H1 (cell line): ENCODE measurements around the gene COL4A2. TPM values are rescaled to one million over a fixed set of nuclear protein-coding genes. Genes with fewer than 3 reads are reported as not detected.

Source experiments
- CTCF ChIA-PET: fragments of 300-600 bp; sonication (Branson Sonifier 250); formaldehyde crosslinking; loops from one replicate; lab custom pipeline; 2021; ENCODE audit not compliant: partially characterized antibody; lab: Charles Lee
- POLR2A ChIA-PET: fragments of 300-600 bp; sonication (Branson Sonifier 250); formaldehyde crosslinking; loops from one replicate; lab custom pipeline; 2021; ENCODE audit warnings: inconsistent platforms; ENCODE audit not compliant: partially characterized antibody; lab: Charles Lee
- DNase-seq, 2 experiments: peaks; one replicate each; pipeline versions ENCODE4 v3.0.0 to v3.0.0-alpha.2; 2010 to 2022; ENCODE audit warnings: low spot score in 2 of 2, low read depth in 1 of 2, mixed read lengths in 1 of 2
- FAIRE-seq: peaks from 2 replicates; lab custom pipeline; 2011; peaks lifted over from hg19 to GRCh38; lab: Jason Lieb, UNC
- H2AFZ ChIP-seq: 2 replicates; pipeline ENCODE4 v1.8.1; 2012; ENCODE audit warnings: low read length, inconsistent platforms
- H2AK5ac ChIP-seq: 2 replicates; pipeline ENCODE4 v1.6.1; 2013; ENCODE audit warnings: low read depth, low read length
- H2BK120ac ChIP-seq: replicated peaks from 2 replicates; pipeline ENCODE3; 2013; ENCODE audit warnings: low read depth, low read length, inconsistent platforms
- H2BK12ac ChIP-seq: 2 replicates; pipeline ENCODE4 v1.6.1; 2013; ENCODE audit warnings: low read depth, low read length
- H2BK15ac ChIP-seq: 2 replicates; pipeline ENCODE4 v1.6.1; 2013; ENCODE audit warnings: low read length
- H2BK20ac ChIP-seq: 2 replicates; pipeline ENCODE4 v1.6.1; 2013; ENCODE audit warnings: low read length
- H2BK5ac ChIP-seq: 2 replicates; pipeline ENCODE4 v1.6.1; 2013; ENCODE audit warnings: low read depth, low read length
- H3K14ac ChIP-seq: 2 replicates; pipeline ENCODE4 v1.6.1; 2013; ENCODE audit warnings: inconsistent platforms; ENCODE audit not compliant: insufficient read length
- H3K18ac ChIP-seq: 2 replicates; pipeline ENCODE4 v1.6.1; 2013; ENCODE audit warnings: low read length; ENCODE audit errors: extremely low read depth
- H3K23ac ChIP-seq: 2 replicates; pipeline ENCODE4 v1.6.1; 2013; ENCODE audit warnings: inconsistent platforms; ENCODE audit not compliant: insufficient read length
- H3K23me2 ChIP-seq: 2 replicates; pipeline ENCODE4 v1.6.1; 2013; ENCODE audit warnings: low read depth, low read length
- H3K27ac ChIP-seq: 2 replicates; pipeline ENCODE4 v1.6.1; 2011; ENCODE audit warnings: low read depth, low read length, inconsistent platforms
- H3K27me3 ChIP-seq, 4 experiments: replicated peaks in 1 of 4; 1 replicate in 1 of 4; 2 replicates in 3 of 4; pipeline versions ENCODE4 v1.6.1 to v1.8.1; 2011 to 2013; ENCODE audit warnings: low read length in 3 of 4, mild to moderate bottlenecking in 3 of 4, inconsistent platforms in 2 of 4, mixed read lengths in 2 of 4, moderate library complexity in 1 of 4; ENCODE audit not compliant: control insufficient read depth in 3 of 4, insufficient read depth in 3 of 4; ENCODE audit errors: extremely low read depth in 1 of 4
- H3K36me3 ChIP-seq, 4 experiments: 2 replicates each; pipeline versions ENCODE4 v1.6.1 to v1.8.1; 2011 to 2013; ENCODE audit warnings: mild to moderate bottlenecking in 4 of 4, low read length in 3 of 4, moderate library complexity in 2 of 4, control low read depth in 1 of 4, inconsistent platforms in 1 of 4; ENCODE audit not compliant: insufficient read depth in 4 of 4, control insufficient read depth in 2 of 4
- H3K4ac ChIP-seq: replicated peaks from 2 replicates; pipeline ENCODE3; 2013; ENCODE audit warnings: low read length, low read depth, mixed read lengths, inconsistent platforms; ENCODE audit not compliant: insufficient read length
- H3K4me1 ChIP-seq, 4 experiments: replicated peaks in 1 of 4; 1 replicate in 1 of 4; 2 replicates in 3 of 4; pipeline versions ENCODE4 v1.6.1 to v1.8.1; 2011 to 2013; ENCODE audit warnings: low read length in 3 of 4, inconsistent platforms in 2 of 4, mixed read lengths in 1 of 4; ENCODE audit not compliant: insufficient read depth in 4 of 4, control insufficient read depth in 3 of 4
- H3K4me2 ChIP-seq, 2 experiments: 2 replicates each; pipeline versions ENCODE4 v1.6.1 to v1.8.1; 2011 to 2013; ENCODE audit warnings: low read depth in 2 of 2, low read length in 2 of 2, control low read depth in 1 of 2, inconsistent platforms in 1 of 2, mild to moderate bottlenecking in 1 of 2; ENCODE audit not compliant: insufficient read depth in 1 of 2
- H3K4me3 ChIP-seq, 4 experiments: fragments of 200-600, 300-600 bp in 1 of 4; sonication (generic), shearing (Covaris generic), sonication (Bioruptor Twin) in 1 of 4; 2 replicates each; pipeline versions ENCODE4 v1.5.1 to v1.8.1; 2011 to 2016; ENCODE audit warnings: low read length in 4 of 4, low read depth in 3 of 4, control low read depth in 2 of 4, inconsistent platforms in 2 of 4, mild to moderate bottlenecking in 2 of 4, mixed read lengths in 1 of 4, moderate library complexity in 1 of 4; ENCODE audit not compliant: insufficient read depth in 2 of 4; ENCODE audit errors: extremely low read depth in 1 of 4
- H3K56ac ChIP-seq: replicated peaks from 2 replicates; pipeline ENCODE3; 2013; ENCODE audit warnings: low read depth, mild to moderate bottlenecking, mixed read lengths, low read length, inconsistent platforms; ENCODE audit not compliant: insufficient read length
- H3K79me1 ChIP-seq: 2 replicates; pipeline ENCODE4 v1.6.1; 2013; ENCODE audit warnings: low read depth, low read length, control low read depth
- H3K79me2 ChIP-seq, 2 experiments: 2 replicates each; pipeline versions ENCODE4 v1.6.1 to v1.8.1; 2012 to 2013; ENCODE audit warnings: low read length in 2 of 2, mild to moderate bottlenecking in 2 of 2, inconsistent platforms in 1 of 2; ENCODE audit not compliant: insufficient read depth in 2 of 2, control insufficient read depth in 1 of 2
- H3K9ac ChIP-seq, 4 experiments: replicated peaks in 1 of 4; 1 replicate in 1 of 4; 2 replicates in 3 of 4; pipeline versions ENCODE4 v1.6.1 to v1.8.1; 2011 to 2013; ENCODE audit warnings: low read depth in 3 of 4, low read length in 3 of 4, control low read depth in 2 of 4, mild to moderate bottlenecking in 2 of 4, moderate library complexity in 2 of 4, inconsistent platforms in 1 of 4; ENCODE audit errors: extremely low read depth in 1 of 4
- H3K9me3 ChIP-seq, 2 experiments: 2 replicates each; pipeline versions ENCODE4 v1.6.1 to v1.8.1; 2012 to 2013; ENCODE audit warnings: mild to moderate bottlenecking in 2 of 2, moderate library complexity in 2 of 2, control low read depth in 1 of 2, inconsistent platforms in 1 of 2, low read depth in 1 of 2, low read length in 1 of 2, mixed read lengths in 1 of 2; ENCODE audit not compliant: insufficient read depth in 2 of 2
- H4K20me1 ChIP-seq, 2 experiments: replicated peaks in 1 of 2; 2 replicates each; pipeline versions ENCODE3 to v1.8.1; 2011 to 2013; ENCODE audit warnings: inconsistent platforms in 2 of 2, low read length in 2 of 2, mild to moderate bottlenecking in 1 of 2; ENCODE audit not compliant: insufficient read depth in 2 of 2, control insufficient read depth in 1 of 2
- H4K5ac ChIP-seq: 2 replicates; pipeline ENCODE4 v1.6.1; 2013; ENCODE audit warnings: low read length, low read depth, mixed read lengths, inconsistent platforms; ENCODE audit not compliant: insufficient read length
- H4K8ac ChIP-seq: 2 replicates; pipeline ENCODE4 v1.8.0; 2013; ENCODE audit warnings: mild to moderate bottlenecking, moderate library complexity, low read length, inconsistent platforms; ENCODE audit not compliant: insufficient read depth; ENCODE audit errors: extremely low read depth
- H4K91ac ChIP-seq: replicated peaks from 2 replicates; pipeline ENCODE3; 2013; ENCODE audit warnings: low read length, mixed read lengths, inconsistent platforms; ENCODE audit not compliant: insufficient read length
- ASH2L ChIP-seq: fragments of 200-600, 300-600 bp; sonication (generic); IDR thresholded peaks from one replicate; pipeline ENCODE4 v1.7.1; 2017; ENCODE audit warnings: low read length
- CEBPB ChIP-seq: IDR thresholded peaks from 2 replicates; pipeline ENCODE4 v1.6.1; 2012; ENCODE audit warnings: low read depth, low read length
- CHD2 ChIP-seq: IDR thresholded peaks from 2 replicates; pipeline ENCODE4 v1.6.1; 2012; ENCODE audit warnings: low read length, improper control_type of control experiment
- CTBP2 ChIP-seq: IDR thresholded peaks from 2 replicates; pipeline ENCODE4 v1.7.0; 2011; ENCODE audit warnings: borderline replicate concordance, mild to moderate bottlenecking, moderate library complexity, mixed read lengths, low read length; ENCODE audit not compliant: insufficient read depth, insufficient read length
- FOSL1 ChIP-seq: IDR thresholded peaks from 2 replicates; pipeline ENCODE4 v1.6.1; 2011; ENCODE audit warnings: mild to moderate bottlenecking, low read depth, low read length, moderate library complexity; ENCODE audit not compliant: insufficient read depth
- NANOG ChIP-seq: IDR thresholded peaks from 2 replicates; pipeline ENCODE4 v1.6.1; 2011; ENCODE audit warnings: low read length, low read depth, mild to moderate bottlenecking, inconsistent platforms; ENCODE audit not compliant: insufficient read depth, poor library complexity, severe bottlenecking
- POLR2A ChIP-seq, 2 experiments: IDR thresholded peaks; 1 replicate in 1 of 2; 2 replicates in 1 of 2; pipeline ENCODE4 v1.6.1; 2011; ENCODE audit warnings: low read depth in 2 of 2, low read length in 2 of 2, mild to moderate bottlenecking in 2 of 2; ENCODE audit errors: control extremely low read depth in 1 of 2
- POLR2AphosphoS5 ChIP-seq: IDR thresholded peaks from 2 replicates; pipeline ENCODE4 v1.6.1; 2011; ENCODE audit warnings: low read depth, low read length
- SIN3A ChIP-seq, 2 experiments: IDR thresholded peaks in 1 of 2; conservative IDR thresholded peaks in 1 of 2; 2 replicates each; pipeline ENCODE4 v1.6.1; 2011 to 2012; ENCODE audit warnings: low read length in 2 of 2, improper control_type of control experiment in 1 of 2, low read depth in 1 of 2, mild to moderate bottlenecking in 1 of 2
- SP4 ChIP-seq: IDR thresholded peaks from 2 replicates; pipeline ENCODE4 v1.6.1; 2012; ENCODE audit warnings: low read length, inconsistent platforms
- TAF1 ChIP-seq: IDR thresholded peaks from 2 replicates; pipeline ENCODE4 v1.6.1; 2011; ENCODE audit warnings: mild to moderate bottlenecking, low read depth, low read length
- WGBS, 2 experiments: shearing (Covaris generic) in 1 of 2; methylation state at CpG; one replicate each; pipeline versions ENCODE4 v1.1.6 to v1.1.7; 2013 to 2015; ENCODE audit warnings: low lambda C conversion rate in 2 of 2, mixed read lengths in 2 of 2, inconsistent platforms in 1 of 2, low coverage in 1 of 2, missing lambda C conversion rate in 1 of 2; ENCODE audit not compliant: insufficient replicate concordance in 2 of 2, insufficient coverage in 1 of 2, insufficient read length in 1 of 2; ENCODE audit errors: extremely low coverage in 1 of 2, missing lambda C conversion rate in 1 of 2; 5-methylcytosine and 5-hydroxymethylcytosine counted together
- polyA plus RNA-seq, 7 experiments: library from polyadenylated mRNA; depleted of rRNA in 3 of 7; stranded (reverse) in 5 of 7; unstranded in 2 of 7; fragments of >200 nt in 5 of 7; fragments of 200-250 nt in 2 of 7; gene quantifications; 1 replicate in 5 of 7; 2 replicates in 1 of 7; 4 replicates in 1 of 7; pipeline versions ENCODE4 v1.2.1 to v1.2.3, GENCODE V29; 2011 to 2013; ENCODE audit warnings: missing spikeins in 2 of 7, mixed read lengths in 2 of 7
- total RNA-seq: library from RNA; stranded (reverse); fragmentation: NEBNext Ultra II Directional; extraction: Animal tissue kit (Norgen Biotek cat#: 25700); gene quantifications from 2 replicates; pipeline ENCODE4 v1.2.1, GENCODE V29; 2021
- TF ChIP-seq, protein P1 (sequence below), 3 experiments: IDR thresholded peaks; 1 replicate in 2 of 3; 2 replicates in 1 of 3; pipeline versions ENCODE4 v1.5.1 to v1.6.1; 2011; ENCODE audit warnings: low read length in 3 of 3, mild to moderate bottlenecking in 3 of 3, inconsistent platforms in 2 of 3, low read depth in 1 of 3, moderate library complexity in 1 of 3; ENCODE audit not compliant: insufficient read depth in 1 of 3; ENCODE audit errors: control extremely low read depth in 1 of 3

Gene COL4A2
- total and polyA plus RNA-seq, 2 of the 8 experiments (the other 6 are each of a cell fraction or from before 2014, with no cell fraction given), result 80.4 to 87.3 TPM

DNA sequence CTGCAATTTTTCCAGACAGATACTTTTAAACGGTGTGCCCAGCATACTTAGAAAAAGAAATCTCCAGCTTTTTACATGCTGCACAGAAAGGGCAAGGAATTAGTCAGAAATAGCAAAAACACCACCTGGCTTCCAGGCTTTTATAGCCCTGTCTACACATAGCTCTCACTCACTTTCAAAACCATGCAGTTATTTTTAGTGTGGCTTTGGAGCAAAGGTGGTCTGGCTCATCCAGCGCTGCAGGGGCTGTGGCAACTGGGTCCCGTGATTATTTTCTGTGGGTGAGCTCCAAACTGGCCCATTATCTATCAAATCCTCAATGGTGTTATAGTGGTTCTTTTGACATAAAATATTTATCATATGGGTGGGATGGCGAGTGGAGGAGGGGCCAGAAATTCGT lies 57.0 kb downstream of the COL4A2 start:
- H3K4me1 ChIP-seq, result no peaks in the 10 kb centered on the region
- no peak overlapping the region for H2AFZ ChIP-seq
- no peak overlapping the region for H2BK12ac ChIP-seq
- ChIA-PET CTCF (interaction anchor here (0.7 to 5.1 kb wide), 8 partner anchors 10 to 142 kb away, joined by 3 to 36 read pairs (median 6); no protein-coding TSS in a partner anchor), POLR2A (no interaction called here)
- H3K27me3 ChIP-seq, result no peaks in the 10 kb centered on the region
- H3K79me2 ChIP-seq, result no peaks in the 10 kb centered on the region
- no peaks in the 10 kb centered on the region for H4K20me1 ChIP-seq
- H3K18ac ChIP-seq, result no peak overlapping the region
- H3K23ac ChIP-seq, result no peak overlapping the region
- WGBS, 2 experiments, result 93% methylated on average over 5 of the region's 5 CpGs; no CpG with 5 or more reads in 1 of the 2 experiments
- no peaks in the 10 kb centered on the region for H3K23me2 ChIP-seq
- no peak for TF ChIP-seq TAF1
- TF ChIP-seq FOSL1, result no peak
- no peak for TF ChIP-seq SIN3A (conservative IDR thresholded peaks at IDR 0.05 in 1 of 2, IDR thresholded peaks at IDR 0.05 in 1 of 2; ENCODE audit: low read depth in 1 of 2, low read length in 2 of 2)
- TF ChIP-seq CEBPB, result no peak
- no peak for TF ChIP-seq CTBP2
- no peak for TF ChIP-seq CHD2
- TF ChIP-seq, protein P1, sequence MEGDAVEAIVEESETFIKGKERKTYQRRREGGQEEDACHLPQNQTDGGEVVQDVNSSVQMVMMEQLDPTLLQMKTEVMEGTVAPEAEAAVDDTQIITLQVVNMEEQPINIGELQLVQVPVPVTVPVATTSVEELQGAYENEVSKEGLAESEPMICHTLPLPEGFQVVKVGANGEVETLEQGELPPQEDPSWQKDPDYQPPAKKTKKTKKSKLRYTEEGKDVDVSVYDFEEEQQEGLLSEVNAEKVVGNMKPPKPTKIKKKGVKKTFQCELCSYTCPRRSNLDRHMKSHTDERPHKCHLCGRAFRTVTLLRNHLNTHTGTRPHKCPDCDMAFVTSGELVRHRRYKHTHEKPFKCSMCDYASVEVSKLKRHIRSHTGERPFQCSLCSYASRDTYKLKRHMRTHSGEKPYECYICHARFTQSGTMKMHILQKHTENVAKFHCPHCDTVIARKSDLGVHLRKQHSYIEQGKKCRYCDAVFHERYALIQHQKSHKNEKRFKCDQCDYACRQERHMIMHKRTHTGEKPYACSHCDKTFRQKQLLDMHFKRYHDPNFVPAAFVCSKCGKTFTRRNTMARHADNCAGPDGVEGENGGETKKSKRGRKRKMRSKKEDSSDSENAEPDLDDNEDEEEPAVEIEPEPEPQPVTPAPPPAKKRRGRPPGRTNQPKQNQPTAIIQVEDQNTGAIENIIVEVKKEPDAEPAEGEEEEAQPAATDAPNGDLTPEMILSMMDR (IDR thresholded peaks at IDR 0.05; ENCODE audit: control extremely low read depth in 1 of 3, insufficient read depth in 1 of 3, low read depth in 1 of 3, low read length in 3 of 3), result no peak
- TF ChIP-seq NANOG, result no peak
- no peak for TF ChIP-seq POLR2AphosphoS5
- TF ChIP-seq POLR2A (IDR thresholded peaks at IDR 0.05; ENCODE audit: control extremely low read depth in 1 of 2, low read depth in 2 of 2, low read length in 2 of 2), result no peak
- no peak for TF ChIP-seq ASH2L
- no peak for TF ChIP-seq SP4
- H3K79me1 ChIP-seq, result no peaks in the 10 kb centered on the region
- H3K14ac ChIP-seq, result no peak overlapping the region
- H3K9me3 ChIP-seq, result no peaks in the 10 kb centered on the region
- H4K5ac ChIP-seq, result no peak overlapping the region
- H2AK5ac ChIP-seq, result no peak overlapping the region
- no peak overlapping the region for H2BK20ac ChIP-seq
- no peak overlapping the region for H3K4me3 ChIP-seq
- no peak overlapping the region for H2BK15ac ChIP-seq
- no peak overlapping the region for H4K91ac ChIP-seq
- DNase-seq (no peak), FAIRE-seq (no peak)
- H3K56ac ChIP-seq, result no peak overlapping the region
- no peak overlapping the region for H3K27ac ChIP-seq
- H3K9ac ChIP-seq, result no peak overlapping the region
- no peak overlapping the region for H4K8ac ChIP-seq
- H3K4me2 ChIP-seq, result no peak overlapping the region
- no peaks in the 10 kb centered on the region for H3K36me3 ChIP-seq
- no peak overlapping the region for H2BK120ac ChIP-seq
- no peak overlapping the region for H3K4ac ChIP-seq
- H2BK5ac ChIP-seq, result no peak overlapping the region
